Activated CD8-positive, alpha-beta T cell treated with anti-CD3 and anti-CD28 coated beads for 36 hours (primary cell): ENCODE data around the gene LARP4. TPM values are rescaled to one million over a fixed set of nuclear protein-coding genes. Genes with fewer than 3 reads are reported as not detected.
"Not testable (repeated sequence)": the region's sequence is repeated elsewhere in the genome, so short reads cannot be mapped to it uniquely, and the experiment has no call there.

ENCODE experiments used
- ATAC-seq: fragments of 200-7000 bp; cut with Tn5 transposase; one replicate; pipeline ENCODE4 v1.10.0; 2021; ENCODE audit warnings: mild to moderate bottlenecking, moderate library complexity
- CTCF ChIA-PET: fragments of 350-600 bp; sonication (Branson Sonifier 250); formaldehyde crosslinking; loops from one replicate; lab custom pipeline; 2021; ENCODE audit warnings: antibody characterized with exemption; lab: Charles Lee
- POLR2A ChIA-PET: fragments of 350-600 bp; sonication (Branson Sonifier 250); formaldehyde crosslinking; loops from one replicate; lab custom pipeline; 2021; ENCODE audit warnings: antibody characterized with exemption; lab: Charles Lee
- DNase-seq: peaks from one replicate; pipeline ENCODE4 v3.0.0-alpha.2; 2020
- H3K27ac Mint-ChIP-seq: one replicate; pipeline ENCODE4 v1.8.0; 2021; ENCODE audit warnings: mild to moderate bottlenecking, mixed read lengths
- H3K27me3 Mint-ChIP-seq: one replicate; pipeline ENCODE4 v1.8.0; 2021; ENCODE audit warnings: mixed read lengths
- H3K36me3 Mint-ChIP-seq: one replicate; pipeline ENCODE4 v1.8.0; 2021; ENCODE audit warnings: low read depth, mixed read lengths
- H3K4me1 Mint-ChIP-seq: one replicate; pipeline ENCODE4 v1.8.0; 2021; ENCODE audit warnings: low read depth, mixed read lengths
- H3K4me3 Mint-ChIP-seq: one replicate; pipeline ENCODE4 v1.8.0; 2021; ENCODE audit warnings: mild to moderate bottlenecking, moderate library complexity, mixed read lengths
- H3K9me3 Mint-ChIP-seq: one replicate; pipeline ENCODE4 v1.8.0; 2021; ENCODE audit warnings: mixed read lengths
- CTCF ChIP-seq: fragments of 200-600 bp; IDR thresholded peaks from one replicate; pipeline ENCODE4 v1.8.0; 2022; ENCODE audit warnings: antibody characterized with exemption, mild to moderate bottlenecking
- intact Hi-C: fragments of 100-400 bp; cut with micrococcal nuclease; formaldehyde crosslinking; loops from one replicate; pipeline ENCODE4 v1.10.0; 2022
- total RNA-seq, 2 experiments: library from RNA; stranded (reverse); gene quantifications; one replicate each; pipeline ENCODE4 v1.2.3, GENCODE V29; 2021

LARP4 gene
- total RNA-seq, 2 experiments from 2014 or later: 94.1 to 95.5 TPM

- CTCF ChIA-PET: interaction anchor here (1.8 kb wide), 1 partner anchor 355 kb away, joined by 5 read pairs; no protein-coding TSS in a partner anchor
- TF ChIP-seq CTCF: no peak
- Mint-ChIP-seq H3K36me3 (peaks cover 15% of the 10 kb centered on the region), H3K4me3 (no peak overlapping the region), H3K27me3 (no peaks in the 10 kb centered on the region), H3K27ac (peak overlapping the region; percentile 9), H3K9me3 (no peaks in the 10 kb centered on the region), H3K4me1 (peaks cover 8% of the 10 kb centered on the region)
- POLR2A ChIA-PET: interaction anchor here (0.5 to 0.9 kb wide), 2 partner anchors 23 to 32 kb away, joined by 3 read pairs; no protein-coding TSS in a partner anchor
- intact Hi-C loops: no loop called here
- DNase-seq (no peak), ATAC-seq (no peak)
These were observed 25.0 kb downstream of the LARP4 start for GRCh38 chr12:50425589-50426258.

- H3K27me3 Mint-ChIP-seq, H3K4me1 Mint-ChIP-seq, DNase-seq, ATAC-seq, CTCF ChIA-PET, H3K4me3 Mint-ChIP-seq, POLR2A ChIA-PET, H3K9me3 Mint-ChIP-seq, intact Hi-C loops: not testable (repeated sequence)
- H3K27ac Mint-ChIP-seq: peak overlapping the region; percentile 11
- peaks cover 34% of the 10 kb centered on the region for H3K36me3 Mint-ChIP-seq
These were observed 31.0 kb downstream of the LARP4 start for GRCh38 chr12:50431656-50432055.

- Mint-ChIP-seq H3K36me3 (peaks cover 46% of the 10 kb centered on the region), H3K9me3 (no peaks in the 10 kb centered on the region)
These were observed 39.6 kb downstream of the LARP4 start for GRCh38 chr12:50440288-50440687.

GRCh38 chr12:50441763-50442162 is 41.1 kb downstream of the LARP4 start:
- Mint-ChIP-seq H3K27ac (no peak overlapping the region), H3K4me1 (peaks cover 9% of the 10 kb centered on the region), H3K4me3 (no peak overlapping the region), H3K9me3 (no peaks in the 10 kb centered on the region), H3K27me3 (no peaks in the 10 kb centered on the region), H3K36me3 (peaks cover 44% of the 10 kb centered on the region)
- no peak for TF ChIP-seq CTCF
- POLR2A ChIA-PET: no interaction called here
- CTCF ChIA-PET: no interaction called here
- ATAC-seq: no peak
- DNase-seq: no peak
- intact Hi-C loops: no loop called here

More at GRCh38 chr12:50440288-50440687, 39.6 kb downstream of the LARP4 start:
- TF ChIP-seq CTCF: no peak
- intact Hi-C loops: no loop called here
- no peak for DNase-seq
- Mint-ChIP-seq H3K27ac (peak overlapping the region; percentile 30), H3K27me3 (no peaks in the 10 kb centered on the region), H3K4me1 (peaks cover 9% of the 10 kb centered on the region), H3K4me3 (no peak overlapping the region)
- ChIA-PET CTCF (interaction anchor here (0.9 to 1.9 kb wide), 3 partner anchors 10 to 330 kb away, joined by 3 to 5 read pairs (median 3); no protein-coding TSS in a partner anchor), POLR2A (no interaction called here)
- no peak for ATAC-seq

- peaks cover 9% of the 10 kb centered on the region for H3K4me1 Mint-ChIP-seq
- ChIA-PET CTCF (no interaction called here), POLR2A (interaction anchor here (0.6 kb wide), 1 partner anchor 462 kb away, joined by 3 read pairs; no protein-coding TSS in a partner anchor)
- H3K36me3 Mint-ChIP-seq: peaks cover 45% of the 10 kb centered on the region
- H3K4me3 Mint-ChIP-seq: no peak overlapping the region
- DNase-seq: no peak
- no peaks in the 10 kb centered on the region for H3K27me3 Mint-ChIP-seq
- H3K9me3 Mint-ChIP-seq: no peaks in the 10 kb centered on the region
- H3K27ac Mint-ChIP-seq: peak overlapping the region; percentile 77
- peak; percentile 70 for ATAC-seq
- intact Hi-C loops: no loop called here
- TF ChIP-seq CTCF: no peak
These were observed 41.7 kb downstream of the LARP4 start for GRCh38 chr12:50442178-50442908.

GRCh38 chr12:50449671-50450070 is 49.0 kb downstream of the LARP4 start:
- H3K9me3 Mint-ChIP-seq, CTCF ChIA-PET, H3K27ac Mint-ChIP-seq, H3K4me3 Mint-ChIP-seq, ATAC-seq, intact Hi-C loops, POLR2A ChIA-PET, DNase-seq, H3K4me1 Mint-ChIP-seq, H3K27me3 Mint-ChIP-seq: not testable (repeated sequence)
- H3K36me3 Mint-ChIP-seq: peaks cover 37% of the 10 kb centered on the region
